ENCODE results near the gene MED12. TPM values are rescaled to one million over a fixed set of nuclear protein-coding genes. Genes with fewer than 3 reads are reported as not detected.

The MED12 gene
- total RNA-seq, 2 experiments from 2014 or later: 23.1 to 31.1 TPM

- H3K79me2 ChIP-seq (ENCODE audit: insufficient read depth, low read depth, low read length): no peaks in the 10 kb centered on the region
- no peaks in the 10 kb centered on the region for H3K9me2 ChIP-seq (ENCODE audit: insufficient read depth, low read length)
- ChIA-PET POLR2A (interaction anchor here (0.6 kb wide), 1 partner anchor 173 kb away, joined by 3 read pairs; no protein-coding TSS in a partner anchor), CTCF (ENCODE audit: unreplicated experiment) (no interaction called here)
- H2AFZ ChIP-seq (ENCODE audit: low read length): no peak overlapping the region
- H3K27ac ChIP-seq (ENCODE audit: low read depth, low read length, poor library complexity, severe bottlenecking): no peak overlapping the region
- H3K36me3 ChIP-seq (ENCODE audit: insufficient read depth, low read length): peaks cover 65% of the 10 kb centered on the region
- no peak overlapping the region for H3K4me3 ChIP-seq (ENCODE audit: low read depth, low read length, poor library complexity, severe bottlenecking)
- no peaks in the 10 kb centered on the region for H3K4me1 ChIP-seq (ENCODE audit: insufficient read depth, low read length, poor library complexity, severe bottlenecking)
- no peaks in the 10 kb centered on the region for H4K20me1 ChIP-seq (ENCODE audit: insufficient read depth, low read length)
- H3K4me2 ChIP-seq (ENCODE audit: low read length): no peak overlapping the region
- intact Hi-C loops (cut with micrococcal nuclease; ENCODE audit: unreplicated experiment): no loop called here
- DNase-seq (ENCODE audit: low spot score): no peak
- TF ChIP-seq EZH2phosphoT487 (IDR thresholded peaks at IDR 0.05; ENCODE audit: borderline replicate concordance, low read depth, low read length) (no peak), CTCF (conservative IDR thresholded peaks at IDR 0.05; ENCODE audit: low read length) (no peak)
- BruUV-seq (replicated peaks): no TSS peak
- H3K9me3 ChIP-seq (ENCODE audit: low read length): no peaks in the 10 kb centered on the region
Observed at GRCh38 chrX:71131510-71131909, 13.1 kb downstream of the MED12 start.

GRCh38 chrX:71140440-71140839, 22.0 kb downstream of the MED12 start:
- H2AFZ ChIP-seq (ENCODE audit: low read length): no peak overlapping the region
- no peak for DNase-seq (ENCODE audit: low spot score)
- no peak for TF ChIP-seq CTCF (conservative IDR thresholded peaks at IDR 0.05; ENCODE audit: low read length)
- TF ChIP-seq EZH2phosphoT487 (IDR thresholded peaks at IDR 0.05; ENCODE audit: borderline replicate concordance, low read depth, low read length): no peak
- no peaks in the 10 kb centered on the region for H3K4me1 ChIP-seq (ENCODE audit: insufficient read depth, low read length, poor library complexity, severe bottlenecking)
- H4K20me1 ChIP-seq (ENCODE audit: insufficient read depth, low read length): no peaks in the 10 kb centered on the region
- H3K36me3 ChIP-seq (ENCODE audit: insufficient read depth, low read length): peaks cover 39% of the 10 kb centered on the region
- no peak overlapping the region for H3K4me3 ChIP-seq (ENCODE audit: low read depth, low read length, poor library complexity, severe bottlenecking)
- no peaks in the 10 kb centered on the region for H3K9me2 ChIP-seq (ENCODE audit: insufficient read depth, low read length)
- no peaks in the 10 kb centered on the region for H3K9me3 ChIP-seq (ENCODE audit: low read length)
- no peak overlapping the region for H3K27ac ChIP-seq (ENCODE audit: low read depth, low read length, poor library complexity, severe bottlenecking)
- H3K4me2 ChIP-seq (ENCODE audit: low read length): no peak overlapping the region
- POLR2A ChIA-PET: no interaction called here
- CTCF ChIA-PET (ENCODE audit: unreplicated experiment): no interaction called here
- intact Hi-C loops (cut with micrococcal nuclease; ENCODE audit: unreplicated experiment): no loop called here
- BruUV-seq (replicated peaks): no TSS peak
- no peaks in the 10 kb centered on the region for H3K79me2 ChIP-seq (ENCODE audit: insufficient read depth, low read depth, low read length)

GRCh38 chrX:71143508-71143907, 25.1 kb downstream of the MED12 start:
- H4K20me1 ChIP-seq (ENCODE audit: insufficient read depth, low read length): no peaks in the 10 kb centered on the region
- DNase-seq (ENCODE audit: low spot score): no peak
- no peak overlapping the region for H3K4me2 ChIP-seq (ENCODE audit: low read length)
- no peak overlapping the region for H2AFZ ChIP-seq (ENCODE audit: low read length)
- peaks cover 15% of the 10 kb centered on the region; the same call in 1 of the 2 replicates for H3K36me3 ChIP-seq (ENCODE audit: insufficient read depth, low read length)
- POLR2A ChIA-PET: no interaction called here
- no peak overlapping the region for H3K4me3 ChIP-seq (ENCODE audit: low read depth, low read length, poor library complexity, severe bottlenecking)
- no peaks in the 10 kb centered on the region for H3K9me3 ChIP-seq (ENCODE audit: low read length)
- no peaks in the 10 kb centered on the region for H3K9me2 ChIP-seq (ENCODE audit: insufficient read depth, low read length)
- TF ChIP-seq CTCF (conservative IDR thresholded peaks at IDR 0.05; ENCODE audit: low read length) (no peak), EZH2phosphoT487 (IDR thresholded peaks at IDR 0.05; ENCODE audit: borderline replicate concordance, low read depth, low read length) (no peak)
- no TSS peak for BruUV-seq (replicated peaks)
- intact Hi-C loops (cut with micrococcal nuclease; ENCODE audit: unreplicated experiment): no loop called here
- no peaks in the 10 kb centered on the region for H3K4me1 ChIP-seq (ENCODE audit: insufficient read depth, low read length, poor library complexity, severe bottlenecking)
- no peaks in the 10 kb centered on the region for H3K79me2 ChIP-seq (ENCODE audit: insufficient read depth, low read depth, low read length)
- CTCF ChIA-PET (ENCODE audit: unreplicated experiment): no interaction called here
- no peak overlapping the region for H3K27ac ChIP-seq (ENCODE audit: low read depth, low read length, poor library complexity, severe bottlenecking)
